Left hindlimb (tissue), 1 donor: Measurements from ENCODE around the gene MLYCD.
"Not testable (repeated sequence)": the region's sequence is repeated elsewhere in the genome, so short reads cannot be mapped to it uniquely, and the experiment has no call there.

Source experiments
- DNase-seq: peaks from one replicate; pipeline ENCODE4 v3.0.0-alpha.2; 2018

The MLYCD gene

DNA sequence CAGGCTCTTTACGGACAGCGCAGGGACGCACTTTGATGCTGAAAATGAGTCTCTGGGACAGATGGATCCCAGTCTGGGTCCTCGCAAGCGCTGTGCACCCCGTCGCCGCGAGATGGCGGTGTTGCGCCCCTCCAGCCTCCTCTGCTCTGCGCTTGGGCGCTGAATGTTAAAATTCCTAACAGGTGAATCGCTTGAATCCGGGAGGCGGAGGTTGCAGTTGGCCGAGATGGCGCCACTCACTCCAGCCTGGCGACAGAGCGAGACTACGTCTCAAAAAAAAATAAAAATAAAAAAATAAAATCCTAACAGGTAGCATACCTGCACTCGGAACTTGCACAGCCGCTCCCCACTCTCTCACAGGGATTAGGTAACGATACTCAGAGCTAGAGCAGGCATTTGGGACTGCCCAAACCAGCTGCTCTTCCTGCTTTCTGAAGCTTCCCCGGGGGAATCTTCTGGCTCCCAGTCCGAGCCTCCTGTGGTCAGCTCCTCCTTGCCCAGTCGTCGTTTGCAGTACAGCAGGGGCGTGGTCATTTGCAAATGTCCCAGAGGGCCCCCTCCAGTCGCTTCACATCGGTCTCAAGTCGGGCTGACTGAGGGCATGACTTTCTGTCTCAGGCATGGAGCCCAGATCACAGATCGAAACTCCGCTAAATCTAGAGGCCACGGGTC lies 27.9 kb downstream of the MLYCD start:
- DNase-seq: peak; percentile 62

DNA sequence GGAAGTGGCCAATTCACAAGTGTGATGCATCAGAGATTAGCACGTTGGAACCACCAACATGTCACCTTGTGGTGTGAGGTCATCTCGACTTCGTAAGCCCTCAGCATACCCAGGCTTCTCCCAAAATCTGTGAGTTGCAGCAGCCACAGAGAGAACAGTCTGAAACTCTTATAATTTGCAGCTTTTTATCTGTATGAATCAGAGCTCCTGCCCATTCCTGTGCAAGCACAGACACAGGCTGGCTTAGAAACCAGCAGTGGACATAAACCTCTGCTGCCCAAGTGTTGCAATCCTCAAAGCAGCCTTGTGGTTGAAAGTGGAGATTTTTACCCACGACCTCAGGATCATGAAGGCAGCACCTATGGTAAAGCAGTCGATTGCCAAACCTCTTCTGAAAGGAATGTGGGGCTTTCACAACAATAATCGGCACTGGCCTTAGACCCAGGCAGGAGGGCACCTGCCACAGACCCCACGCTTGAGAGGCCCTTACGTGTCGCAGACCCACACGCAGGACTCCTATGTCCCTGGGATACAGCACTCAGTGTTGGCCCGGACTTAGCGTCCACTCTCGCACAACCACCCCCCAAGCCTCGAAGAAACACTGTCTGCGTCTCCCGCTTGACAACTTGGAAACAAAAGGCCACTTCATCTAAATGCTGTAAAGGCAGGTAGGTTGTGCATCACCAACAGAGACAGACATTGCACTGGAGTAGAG lies 29.6 kb downstream of the MLYCD start:
- no peak for DNase-seq

DNA sequence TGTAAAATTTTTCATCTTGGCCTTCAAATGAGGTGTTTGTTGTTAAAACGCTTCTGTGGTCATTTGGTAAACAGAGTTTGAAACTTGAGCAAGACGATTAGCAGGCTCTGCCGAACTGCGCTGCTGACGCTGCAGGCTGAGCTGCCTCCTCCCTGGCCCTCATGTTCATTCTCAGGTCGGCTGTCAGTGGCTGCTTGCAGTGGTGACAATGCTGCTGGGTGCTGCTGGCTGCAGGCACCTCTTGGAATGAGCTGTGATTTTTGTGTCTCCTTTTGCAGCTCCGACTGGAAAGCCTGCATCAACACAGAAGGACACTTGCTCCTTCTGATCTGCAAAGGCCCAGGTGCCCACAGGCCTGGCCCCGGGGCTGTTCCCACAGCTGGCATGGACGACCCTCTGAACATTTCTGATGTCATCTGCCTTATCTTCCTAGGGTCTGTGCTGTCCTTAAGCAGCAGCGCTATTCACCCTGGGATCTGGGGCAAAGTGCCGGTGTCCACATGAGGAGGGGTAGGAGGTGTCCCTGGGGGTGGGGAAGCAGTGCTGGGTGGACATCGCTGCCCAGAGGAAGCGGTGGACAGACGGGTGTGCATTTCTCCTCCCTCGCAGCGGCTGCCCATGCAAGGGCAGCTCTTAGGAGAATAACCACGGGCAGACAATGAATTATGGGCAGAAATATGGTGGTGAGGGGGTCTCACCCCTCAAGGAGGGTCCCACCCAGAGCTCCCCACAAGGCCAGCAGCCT lies 31.1 kb downstream of the MLYCD start:
- DNase-seq: no peak

DNA sequence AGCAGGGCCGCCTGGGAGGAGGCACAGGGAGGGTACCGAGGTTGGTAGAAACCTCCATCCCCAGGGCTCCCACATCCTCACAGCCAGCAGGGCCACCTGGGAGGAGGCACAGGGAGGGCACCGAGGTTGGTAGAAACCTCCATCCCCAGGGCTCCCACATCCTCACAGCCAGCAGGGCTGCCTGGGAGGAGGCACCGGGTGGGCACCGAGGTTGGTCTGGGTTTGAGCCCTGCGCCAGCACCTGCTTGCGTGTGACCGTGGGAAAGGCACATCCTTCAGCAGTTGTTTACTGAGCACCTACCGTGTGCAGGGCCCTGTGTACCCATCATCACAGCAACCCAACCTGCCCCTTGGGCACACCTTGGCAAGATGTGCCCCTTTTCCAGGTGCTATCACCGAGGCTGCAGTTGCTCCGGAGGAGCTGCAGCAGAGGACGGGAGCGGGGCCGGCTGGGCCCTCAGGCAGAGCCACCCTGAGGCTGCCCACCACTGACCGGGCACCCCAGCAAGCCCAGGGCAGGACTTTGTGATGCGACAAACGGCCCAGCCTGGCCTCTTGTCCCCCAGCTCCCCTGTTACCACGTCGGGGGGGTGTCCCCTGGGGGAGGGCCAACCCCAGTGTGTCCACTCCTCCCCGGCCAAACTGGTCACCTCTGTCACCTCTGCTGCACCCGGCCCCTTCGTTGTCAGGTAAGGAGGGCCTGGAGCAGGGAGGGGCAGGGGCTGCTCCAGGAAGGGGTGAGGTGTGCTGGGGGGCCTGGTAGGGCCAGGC lies 32.0 kb downstream of the MLYCD start:
- DNase-seq: no peak

DNA sequence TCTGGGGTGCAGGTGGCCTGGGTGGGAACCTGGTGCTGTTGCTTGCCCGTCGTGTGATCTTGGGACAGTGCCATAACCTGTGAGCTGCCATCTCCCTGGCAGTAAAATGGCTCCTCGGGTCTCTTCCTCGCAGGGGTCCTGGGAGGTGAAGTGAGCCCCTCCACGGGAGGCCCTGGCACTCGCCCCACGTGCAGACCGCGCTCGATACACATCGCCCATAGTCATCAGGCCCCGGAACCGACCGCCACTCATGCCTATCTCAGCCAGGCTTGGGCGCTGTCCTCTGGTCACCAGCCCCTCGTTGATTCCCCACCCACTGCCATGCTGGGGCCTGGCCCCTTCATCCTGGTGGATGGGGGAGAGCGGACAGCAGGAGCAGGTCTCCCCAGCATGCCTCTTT lies 32.6 kb downstream of the MLYCD start:
- DNase-seq: no peak

DNA sequence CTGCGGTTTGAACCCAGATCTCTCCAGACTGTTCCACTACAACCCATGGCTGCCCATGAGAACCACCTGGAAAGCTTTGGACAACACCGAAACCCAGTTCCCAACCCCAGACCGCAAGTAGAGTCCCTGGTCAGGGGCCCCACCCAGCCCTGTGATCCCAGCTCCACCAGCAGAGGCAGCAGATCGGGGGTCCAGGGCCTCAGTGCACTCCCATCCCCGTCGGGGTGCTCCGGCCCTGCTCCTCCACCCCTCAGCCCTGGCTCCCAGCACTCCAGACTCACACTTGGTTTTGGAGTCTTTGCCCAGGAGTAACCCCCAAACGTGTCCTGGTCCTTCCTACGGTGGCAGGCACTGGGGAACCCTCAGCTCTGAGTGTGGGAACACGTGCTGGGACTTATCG lies 33.4 kb downstream of the MLYCD start:
- no peak for DNase-seq

DNA sequence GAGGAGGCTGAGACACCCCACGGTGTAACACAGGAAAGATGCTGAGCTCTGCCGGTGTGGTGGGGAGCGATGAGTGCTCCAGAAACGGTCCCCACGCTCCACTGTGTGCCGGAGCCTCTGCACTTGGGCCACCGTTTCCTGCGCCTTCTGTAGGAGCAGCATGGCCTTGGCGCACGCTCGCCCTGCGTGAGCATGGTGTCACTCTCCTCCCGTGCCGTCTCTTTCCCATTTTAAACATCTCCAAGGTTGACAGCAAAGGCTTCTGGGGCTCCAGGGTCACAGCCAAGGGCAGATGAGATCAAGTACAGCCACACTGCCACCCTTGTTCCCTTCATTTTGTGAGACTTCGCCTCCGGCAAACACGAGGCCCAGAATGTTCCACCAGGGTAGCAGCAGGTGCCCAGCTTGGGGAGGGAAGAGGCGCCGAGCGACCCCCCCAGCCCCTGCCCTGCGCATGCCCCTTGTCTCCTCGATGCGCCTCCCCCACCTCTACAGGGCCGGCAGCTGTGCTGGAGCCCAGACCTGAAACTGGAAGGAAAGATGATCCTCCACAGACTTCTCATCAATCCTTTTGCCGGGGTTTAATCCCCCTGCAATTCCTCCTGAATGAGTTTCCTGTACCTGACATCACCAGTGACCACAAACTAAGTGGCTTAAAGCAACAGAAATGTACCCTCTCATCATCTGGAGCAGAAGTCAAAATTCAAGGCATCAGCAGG lies 34.2 kb downstream of the MLYCD start:
- DNase-seq: no peak

DNA sequence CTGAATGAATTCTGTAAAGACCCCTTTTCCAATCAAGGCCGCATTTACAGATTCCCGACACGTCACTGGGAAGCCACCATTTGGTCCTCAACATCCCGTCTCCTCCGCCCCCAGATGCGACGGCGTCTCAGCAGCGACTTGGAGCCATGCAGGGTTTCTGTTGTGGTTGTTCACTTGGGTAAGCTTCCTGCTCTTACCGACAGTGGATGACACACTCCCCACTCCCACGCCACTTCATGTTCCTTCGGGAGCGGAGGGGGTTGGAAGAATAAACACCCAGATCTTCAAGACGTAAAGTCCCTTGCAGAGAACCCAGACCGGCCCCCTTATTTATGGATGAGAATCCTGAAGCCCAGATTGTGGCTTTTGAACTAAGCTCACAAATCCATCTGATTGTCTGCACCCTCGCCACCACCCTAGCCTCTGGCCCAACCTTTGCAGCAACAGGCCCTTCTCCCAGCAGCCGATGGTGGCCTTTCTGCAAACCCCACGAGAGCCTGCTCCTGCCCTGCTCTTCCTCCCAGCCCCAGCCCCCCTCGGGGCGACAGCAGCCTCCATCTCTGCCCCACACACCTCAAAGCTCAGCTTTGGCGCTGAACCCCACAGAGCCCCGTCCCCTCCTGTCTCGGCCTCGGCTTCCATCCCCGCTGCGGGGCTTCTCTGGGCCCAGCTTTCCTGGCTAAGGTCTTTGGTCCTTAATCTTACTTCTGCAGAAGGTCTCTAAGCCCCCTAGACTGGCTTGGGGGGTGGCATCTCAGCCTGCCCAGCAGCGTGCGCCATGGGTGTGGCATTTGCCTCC lies 35.2 kb downstream of the MLYCD start:
- no peak for DNase-seq

DNA sequence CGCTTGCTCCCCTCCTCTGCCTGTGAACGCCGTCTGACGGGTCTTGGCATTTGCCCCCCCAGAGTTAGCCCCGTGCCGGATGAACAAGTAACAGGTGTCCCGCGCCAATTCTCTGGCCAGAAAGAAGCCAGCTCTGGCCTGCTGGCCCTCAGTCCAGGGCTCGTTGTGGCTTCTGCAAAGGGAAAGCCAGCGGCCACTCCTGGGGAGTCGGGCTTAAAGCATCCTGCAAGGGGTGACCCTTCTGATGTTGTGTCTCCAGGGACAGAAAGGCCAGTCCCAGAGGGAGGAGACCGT lies 35.7 kb downstream of the MLYCD start:
- DNase-seq: no peak

DNA sequence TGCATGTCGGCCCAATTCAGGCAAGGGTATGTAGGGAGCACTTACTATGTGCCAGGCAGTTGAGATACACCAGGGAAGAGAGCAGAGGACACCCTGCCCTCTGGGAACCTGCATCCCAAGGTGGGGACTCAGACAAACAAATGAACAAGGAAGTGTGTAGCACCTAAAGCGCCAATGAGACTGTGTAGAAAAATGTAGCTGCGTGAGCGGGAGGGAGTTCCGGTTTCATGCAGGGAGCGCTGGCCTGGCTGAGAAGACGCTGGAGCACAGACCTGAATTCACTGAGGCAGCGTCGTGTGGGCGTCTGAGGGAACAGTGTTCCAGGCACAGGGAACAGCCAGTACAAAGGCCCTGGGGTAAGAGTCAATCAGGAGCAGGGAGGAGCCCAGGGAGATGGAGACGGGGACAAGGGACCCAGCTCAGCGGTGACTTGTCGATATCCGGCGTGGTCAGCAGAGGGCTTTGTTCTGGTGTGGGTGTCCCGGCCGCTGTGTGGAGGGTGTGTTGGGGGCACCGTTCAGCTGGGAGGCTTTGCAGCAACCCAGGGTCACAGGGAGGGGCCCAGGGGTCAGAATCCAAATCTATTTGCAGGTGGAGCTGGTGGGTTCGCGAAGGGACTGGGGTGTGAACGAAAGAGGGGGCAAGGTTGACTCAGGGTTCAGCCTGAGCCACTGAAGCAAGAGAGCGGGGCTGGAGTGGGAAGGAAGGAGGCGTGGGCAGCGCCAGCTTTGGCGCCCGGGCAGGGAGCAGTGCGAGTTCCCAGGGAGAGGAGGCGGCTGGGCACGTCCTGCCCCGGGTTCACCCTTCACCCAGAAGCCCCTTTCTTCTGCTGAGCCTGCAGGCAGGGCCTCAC lies 36.3 kb downstream of the MLYCD start:
- DNase-seq: no peak

DNA sequence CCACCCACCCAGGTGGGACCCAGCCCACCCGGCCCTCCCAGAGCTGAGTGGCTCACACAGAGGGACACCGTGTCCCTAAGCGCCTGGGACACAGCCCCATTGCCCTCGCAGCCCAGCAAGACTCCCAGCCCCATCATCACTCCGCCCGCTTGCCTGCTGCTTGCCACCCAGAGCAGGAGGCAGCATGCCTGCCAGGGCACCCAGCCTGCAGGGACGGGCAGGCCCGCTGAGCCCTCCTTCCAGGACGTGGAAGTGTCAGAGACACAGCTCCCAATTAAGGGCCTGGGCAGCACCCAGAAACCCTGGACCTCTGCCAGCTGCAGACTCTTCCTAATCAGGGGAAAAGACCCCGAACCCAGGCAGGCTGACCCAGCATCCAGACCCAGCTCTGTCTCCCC lies 36.9 kb downstream of the MLYCD start:
- DNase-seq: no peak

DNA sequence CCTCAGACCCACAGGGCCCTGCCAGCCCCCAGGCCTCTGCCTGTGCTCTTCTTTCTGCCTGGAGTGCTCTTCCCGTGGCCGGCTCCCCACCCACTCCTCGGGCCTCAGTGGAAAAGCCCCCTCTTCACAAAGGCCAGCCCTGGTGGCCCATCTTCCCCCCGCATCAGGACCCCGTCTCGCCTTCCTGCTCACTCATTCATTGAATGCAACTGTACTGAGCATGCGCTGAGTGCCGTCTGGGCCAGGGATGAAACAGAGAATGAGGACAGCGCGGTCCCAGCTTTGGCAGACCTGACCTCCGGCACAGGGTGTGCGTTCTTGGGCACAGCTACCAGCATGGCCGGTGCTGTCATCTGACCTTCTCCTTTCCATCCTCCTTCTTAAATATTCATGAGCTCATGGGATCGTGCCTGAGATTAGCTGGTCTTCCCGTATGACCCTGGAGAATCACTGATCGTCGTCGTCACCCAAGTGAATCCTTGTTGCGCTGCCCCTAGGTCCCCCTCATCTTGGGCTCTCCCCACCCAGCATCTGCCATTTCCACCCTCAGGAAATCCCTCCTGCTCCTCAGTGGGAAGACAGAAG lies 37.8 kb downstream of the MLYCD start:
- no peak for DNase-seq

DNA sequence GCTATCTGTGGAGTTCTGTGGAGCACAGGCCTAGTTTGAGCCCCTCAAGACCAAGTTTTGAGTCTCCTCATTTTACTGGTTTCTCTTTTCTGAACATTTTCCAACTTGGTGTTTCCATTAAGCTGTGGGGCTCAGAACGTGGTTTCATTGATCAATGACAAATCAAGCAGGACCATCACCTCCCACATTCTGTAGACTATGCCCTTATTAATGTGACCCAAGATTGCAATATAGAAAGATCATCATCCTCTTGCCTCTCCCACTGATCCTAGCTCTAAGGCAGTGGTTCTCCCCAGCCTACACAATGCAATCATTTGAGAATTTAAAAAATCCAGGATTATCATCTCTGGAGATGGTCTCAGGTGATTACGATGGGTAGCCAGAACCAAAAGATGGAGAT lies 38.4 kb downstream of the MLYCD start:
- DNase-seq: no peak

DNA sequence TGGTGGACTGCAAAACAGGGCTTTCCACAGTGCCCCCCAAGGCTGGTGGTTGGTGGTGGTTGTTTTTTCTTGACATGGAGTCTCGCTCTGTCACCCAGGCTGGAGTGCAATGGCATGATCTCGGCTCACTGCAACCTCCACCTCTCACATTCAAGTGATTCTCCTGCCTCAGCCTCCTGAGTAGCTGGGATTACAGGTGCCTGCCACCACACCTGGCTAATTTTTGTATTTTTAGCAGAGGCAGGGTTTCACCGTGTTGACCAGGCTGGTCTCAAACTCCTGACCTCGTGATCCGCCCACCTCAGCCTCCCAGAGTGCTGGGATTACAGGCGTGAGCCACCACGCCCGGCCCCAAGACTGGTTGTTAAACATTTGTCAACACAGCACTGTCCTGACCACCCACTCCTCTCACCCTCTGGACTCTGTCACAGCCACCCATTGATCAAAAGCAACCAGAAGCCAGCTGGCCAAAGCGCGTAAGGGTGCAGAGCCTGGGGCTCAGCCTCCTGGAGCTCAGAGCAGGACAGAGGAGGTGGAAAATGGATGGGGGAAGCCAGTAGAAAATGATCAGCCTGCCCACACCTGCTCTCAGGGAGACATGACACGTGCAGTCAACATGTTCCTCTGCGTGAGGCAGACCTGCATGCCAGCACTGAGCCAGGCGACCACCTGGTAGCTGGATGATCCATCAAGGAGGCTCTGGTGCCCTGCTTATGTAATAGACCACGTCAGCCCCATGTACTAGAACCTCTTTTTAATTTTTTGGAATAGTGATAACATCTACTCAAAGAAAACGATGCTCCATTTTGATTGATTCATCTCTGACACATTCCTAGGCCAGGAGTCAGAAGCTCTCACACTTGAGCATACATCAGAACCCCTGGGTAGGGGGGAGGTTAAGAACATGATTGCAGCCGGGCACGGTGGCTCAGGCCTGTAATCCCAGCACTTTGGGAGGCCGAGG lies 39.3 kb downstream of the MLYCD start:
- no peak for DNase-seq

DNA sequence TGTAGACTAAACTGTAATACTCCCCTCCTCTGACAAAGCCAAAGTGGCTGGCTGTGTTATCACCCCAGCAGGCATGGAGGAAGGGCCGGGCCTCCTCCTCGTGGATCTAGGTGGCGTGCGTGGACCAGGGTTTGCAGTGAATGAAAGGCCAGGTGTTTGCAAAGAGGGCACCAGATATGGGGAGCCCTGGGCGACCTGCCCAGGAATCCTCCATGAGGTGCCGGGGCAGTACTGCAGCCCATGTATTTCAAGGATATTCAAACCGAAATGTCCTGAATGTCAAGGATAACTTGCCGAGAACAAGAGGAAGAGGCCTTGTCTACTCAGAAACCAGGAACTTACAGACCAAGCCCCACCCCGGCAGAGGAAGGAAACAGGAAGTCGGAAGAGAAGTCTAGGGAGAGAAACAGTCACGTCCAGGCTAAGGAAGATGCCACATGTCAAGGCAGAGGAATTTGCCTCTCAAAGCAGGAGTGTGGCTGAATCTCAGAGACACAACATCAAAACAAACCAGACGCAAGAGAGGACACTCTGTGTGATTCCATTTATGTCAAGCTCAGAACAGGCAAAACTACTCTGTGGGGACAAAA lies 40.4 kb downstream of the MLYCD start:
- DNase-seq: no peak

DNA sequence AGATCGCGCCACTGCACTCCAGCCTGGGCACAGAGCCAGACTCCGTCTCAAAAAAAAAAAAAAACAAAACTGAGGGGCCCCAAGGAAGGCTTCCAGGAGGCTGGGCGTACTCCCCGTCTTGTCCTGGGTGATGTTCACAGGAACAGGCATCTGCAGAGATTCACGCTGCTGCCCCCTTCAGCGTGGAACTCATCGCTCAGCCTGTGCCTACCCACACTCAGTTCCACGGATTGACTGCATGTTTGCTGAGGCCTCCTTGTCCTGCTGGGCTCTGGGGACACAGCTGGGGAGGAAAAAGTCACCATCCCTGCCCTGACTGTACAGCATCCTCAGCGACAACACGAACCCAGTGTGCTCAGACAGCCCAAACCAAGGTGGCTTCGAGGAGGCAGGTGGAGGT lies 41.2 kb downstream of the MLYCD start:
- no peak for DNase-seq

DNA sequence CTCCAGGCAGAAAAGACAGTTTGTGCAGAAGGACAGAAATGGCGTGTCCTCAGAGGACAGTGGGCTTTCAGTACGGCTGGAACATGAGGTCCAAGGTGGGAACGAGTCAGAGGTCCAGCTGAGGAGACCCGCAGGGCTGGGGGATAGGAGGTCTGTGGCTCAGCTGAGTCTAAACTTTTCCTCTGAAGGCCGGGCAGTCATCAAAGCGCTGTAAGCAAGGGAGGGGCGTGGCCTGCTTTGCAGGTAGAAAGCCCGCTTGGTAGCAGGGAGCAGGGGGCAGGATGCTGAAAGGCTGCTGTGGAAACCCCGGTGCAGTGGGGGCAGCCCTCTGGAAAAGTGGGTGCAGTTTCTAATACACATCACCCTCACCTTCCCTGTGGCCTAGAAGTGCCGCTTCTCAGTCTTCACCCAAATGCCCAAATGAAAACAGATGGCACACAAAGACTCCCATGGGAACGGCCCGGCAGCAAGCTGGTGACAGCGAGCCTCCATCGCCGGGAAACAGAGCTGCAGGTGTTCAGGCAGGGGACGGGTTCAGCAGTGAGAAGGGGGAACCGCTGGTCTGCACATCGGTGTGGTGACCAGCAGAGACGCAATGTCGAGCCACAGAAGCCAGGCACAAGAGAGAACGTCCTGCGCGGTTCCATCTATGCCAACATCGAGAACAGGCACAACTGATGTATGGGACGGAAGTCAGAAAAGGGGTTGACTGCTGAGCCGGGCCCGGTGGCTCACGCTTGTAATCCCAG lies 41.9 kb downstream of the MLYCD start:
- DNase-seq: no peak

DNA sequence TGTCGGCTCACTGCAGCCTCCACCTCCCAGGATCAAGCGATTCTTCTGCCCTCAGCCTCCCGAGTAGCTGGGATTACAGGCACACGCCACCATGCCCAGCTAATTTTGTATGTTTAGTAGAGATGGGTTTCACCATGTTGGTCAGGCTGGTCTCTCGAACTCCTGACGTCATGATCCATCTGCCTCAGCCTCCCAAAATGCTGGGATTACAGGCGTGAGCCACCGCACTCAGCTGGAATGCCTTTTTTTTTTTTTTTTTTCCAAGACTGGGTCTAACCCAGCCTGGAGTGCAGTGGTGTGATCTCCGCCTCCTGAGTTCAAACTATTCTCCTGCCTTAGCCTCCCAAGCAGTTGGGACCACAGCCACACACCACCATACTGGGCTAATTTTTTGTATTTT lies 42.6 kb downstream of the MLYCD start:
- not testable (repeated sequence) for DNase-seq
